IMR-90 (cell line): Measurements from ENCODE around the gene FBXW11. TPM values are rescaled to one million over a fixed set of nuclear protein-coding genes. Genes with fewer than 3 reads are reported as not detected.

Source experiments
- ATAC-seq: fragments of 200-7000 bp; cut with Tn5 transposase; 2 replicates; pipeline ENCODE4 v1.9.1; 2020; ENCODE audit warnings: low read depth, mild to moderate bottlenecking, moderate library complexity
- BruUV-seq: library from RNA; stranded (reverse); fragments of 400-500 nt; replicated peaks from 2 replicates; lab custom pipeline; 2021; lab: Mats Ljungman, UMichigan
- CTCF ChIA-PET: fragments of 300-600 bp; formaldehyde crosslinking; extraction: SDS; loops from one replicate; lab custom pipeline; 2021; ENCODE audit warnings: antibody characterized with exemption; lab: Yijun Ruan, JAX
- POLR2A ChIA-PET: fragments of 300-600 bp; sonication (Branson Sonifier 250); formaldehyde crosslinking; loops from one replicate; lab custom pipeline; 2022; ENCODE audit warnings: antibody characterized with exemption; ENCODE audit not compliant: unreplicated experiment; lab: Charles Lee
- DNase-seq: peaks from one replicate; pipeline ENCODE4 v3.0.0; 2013
- H2AFZ ChIP-seq: replicated peaks from 2 replicates; pipeline ENCODE3; 2013; ENCODE audit warnings: low read length, mild to moderate bottlenecking; ENCODE audit not compliant: poor library complexity
- H2AK5ac ChIP-seq: 2 replicates; pipeline ENCODE4 v1.6.1; 2013; ENCODE audit warnings: low read depth, low read length, inconsistent platforms
- H2AK9ac ChIP-seq: replicated peaks from 2 replicates; pipeline ENCODE3; 2013; ENCODE audit warnings: mild to moderate bottlenecking, low read depth, low read length, moderate library complexity; ENCODE audit not compliant: poor library complexity
- H2BK120ac ChIP-seq: 2 replicates; pipeline ENCODE4 v1.6.1; 2013; ENCODE audit warnings: low read depth, low read length, inconsistent platforms
- H2BK15ac ChIP-seq: 3 replicates; pipeline ENCODE4 v1.6.1; 2013; ENCODE audit warnings: low read depth, low read length, inconsistent platforms
- H2BK20ac ChIP-seq: 2 replicates; pipeline ENCODE4 v1.6.1; 2013; ENCODE audit warnings: low read depth, mild to moderate bottlenecking, inconsistent platforms, low read length, moderate library complexity
- H2BK5ac ChIP-seq: 2 replicates; pipeline ENCODE4 v1.6.1; 2013; ENCODE audit warnings: mild to moderate bottlenecking, low read depth, low read length, inconsistent platforms; ENCODE audit not compliant: poor library complexity, severe bottlenecking
- H3K14ac ChIP-seq: replicated peaks from 2 replicates; pipeline ENCODE4 v1.6.1; 2013; ENCODE audit warnings: low read depth, low read length, inconsistent platforms
- H3K18ac ChIP-seq: 2 replicates; pipeline ENCODE4 v1.6.1; 2013; ENCODE audit warnings: low read depth, low read length, control low read depth
- H3K23ac ChIP-seq: 2 replicates; pipeline ENCODE4 v1.6.1; 2013; ENCODE audit warnings: low read depth, low read length, inconsistent platforms
- H3K27ac ChIP-seq: 2 replicates; pipeline ENCODE4 v1.5.1; 2013; ENCODE audit warnings: mild to moderate bottlenecking, control low read depth, low read length; ENCODE audit not compliant: insufficient read depth
- H3K27me3 ChIP-seq: 2 replicates; pipeline ENCODE4 v1.6.1; 2013; ENCODE audit warnings: low read length; ENCODE audit not compliant: control insufficient read depth, insufficient read depth
- H3K36me3 ChIP-seq: 2 replicates; pipeline ENCODE4 v1.6.1; 2013; ENCODE audit warnings: low read length, mixed read lengths; ENCODE audit not compliant: control insufficient read depth, insufficient read depth
- H3K4ac ChIP-seq: 2 replicates; pipeline ENCODE4 v1.6.1; 2013; ENCODE audit warnings: low read depth, low read length, inconsistent platforms
- H3K4me1 ChIP-seq: 2 replicates; pipeline ENCODE4 v1.6.1; 2013; ENCODE audit warnings: low read length, mixed read lengths; ENCODE audit not compliant: control insufficient read depth, insufficient read depth
- H3K4me2 ChIP-seq: 2 replicates; pipeline ENCODE4 v1.6.1; 2013; ENCODE audit warnings: low read depth, mild to moderate bottlenecking, control low read depth, low read length, moderate library complexity
- H3K4me3 ChIP-seq: 2 replicates; pipeline ENCODE4 v1.5.1; 2013; ENCODE audit warnings: low read depth, mild to moderate bottlenecking, control low read depth, low read length, moderate library complexity; ENCODE audit not compliant: insufficient read depth
- H3K56ac ChIP-seq: 2 replicates; pipeline ENCODE4 v1.6.1; 2013; ENCODE audit warnings: low read length, inconsistent platforms; ENCODE audit not compliant: insufficient read depth; ENCODE audit errors: extremely low read depth
- H3K79me1 ChIP-seq, 2 experiments: 2 replicates each; pipeline ENCODE4 v1.6.1; 2013; ENCODE audit warnings: low read length in 2 of 2, inconsistent platforms in 1 of 2, low read depth in 1 of 2
- H3K9ac ChIP-seq: 2 replicates; pipeline ENCODE4 v1.6.1; 2013; ENCODE audit warnings: low read depth, low read length, control low read depth
- H3K9me1 ChIP-seq: 2 replicates; pipeline ENCODE4 v1.6.1; 2013; ENCODE audit warnings: low read length, inconsistent platforms; ENCODE audit not compliant: insufficient read depth
- H3K9me3 ChIP-seq: 2 replicates; pipeline ENCODE4 v1.6.1; 2013; ENCODE audit warnings: low read length; ENCODE audit not compliant: control insufficient read depth, insufficient read depth
- H4K20me1 ChIP-seq: 2 replicates; pipeline ENCODE4 v1.6.1; 2013; ENCODE audit warnings: low read length, inconsistent platforms; ENCODE audit not compliant: insufficient read depth
- H4K5ac ChIP-seq: 2 replicates; pipeline ENCODE4 v1.6.1; 2013; ENCODE audit warnings: mild to moderate bottlenecking, low read depth, low read length, control low read depth
- H4K8ac ChIP-seq, 2 experiments: 2 replicates each; pipeline ENCODE4 v1.6.1; 2013; ENCODE audit warnings: low read depth in 2 of 2, low read length in 2 of 2, control low read depth in 1 of 2, inconsistent platforms in 1 of 2
- H4K91ac ChIP-seq: 2 replicates; pipeline ENCODE4 v1.6.1; 2013; ENCODE audit warnings: low read depth, low read length, inconsistent platforms; ENCODE audit not compliant: insufficient read depth
- BHLHE40 ChIP-seq: fragments of 150-350 bp; IDR thresholded peaks from 2 replicates; pipeline ENCODE4 v1.6.1; 2016; ENCODE audit warnings: mild to moderate bottlenecking, low read depth, low read length
- CEBPB ChIP-seq: IDR thresholded peaks from 2 replicates; pipeline ENCODE4 v1.6.1; 2012; ENCODE audit warnings: low read depth, low read length, improper control_type of control experiment
- CHD1 ChIP-seq: IDR thresholded peaks from 2 replicates; pipeline ENCODE4 v1.6.1; 2012; ENCODE audit warnings: low read depth, low read length, improper control_type of control experiment
- FOS ChIP-seq: fragments of 150-350 bp; IDR thresholded peaks from 2 replicates; pipeline ENCODE4 v1.6.1; 2016; ENCODE audit warnings: low read depth, low read length
- MAFK ChIP-seq: IDR thresholded peaks from 2 replicates; pipeline ENCODE4 v1.6.1; 2012; ENCODE audit warnings: low read depth, low read length, improper control_type of control experiment
- MXI1 ChIP-seq: IDR thresholded peaks from 2 replicates; pipeline ENCODE4 v1.6.1; 2012; ENCODE audit warnings: low read depth, mild to moderate bottlenecking, low read length, moderate library complexity, borderline replicate concordance
- NFE2L2 ChIP-seq: fragments of 150-350 bp; IDR thresholded peaks from 2 replicates; pipeline ENCODE4 v1.6.1; 2016; ENCODE audit warnings: low read depth, mild to moderate bottlenecking, low read length
- POLR2A ChIP-seq: IDR thresholded peaks from 2 replicates; pipeline ENCODE4 v1.6.1; 2012; ENCODE audit warnings: mild to moderate bottlenecking, low read depth, low read length
- RAD21 ChIP-seq: IDR thresholded peaks from 2 replicates; pipeline ENCODE4 v1.6.1; 2012; ENCODE audit warnings: low read length, improper control_type of control experiment
- RCOR1 ChIP-seq: IDR thresholded peaks from 2 replicates; pipeline ENCODE4 v1.6.1; 2012; ENCODE audit warnings: mild to moderate bottlenecking, low read length, improper control_type of control experiment; ENCODE audit not compliant: insufficient replicate concordance
- RFX5 ChIP-seq: IDR thresholded peaks from 2 replicates; pipeline ENCODE4 v1.8.0; 2012; ENCODE audit warnings: low read depth, mild to moderate bottlenecking, low read length, moderate library complexity
- SMC3 ChIP-seq: fragments of 150-350 bp; IDR thresholded peaks from 2 replicates; pipeline ENCODE4 v1.6.1; 2016; ENCODE audit warnings: low read depth, mild to moderate bottlenecking, antibody characterized with exemption, low read length, moderate library complexity
- WGBS, 2 experiments: methylation state at CpG; one replicate each; pipeline versions ENCODE4 v1.1.5 to v1.1.7; 2013; ENCODE audit warnings: missing lambda C conversion rate in 2 of 2; ENCODE audit not compliant: insufficient read length in 1 of 2; ENCODE audit errors: extremely low coverage in 2 of 2; 5-methylcytosine and 5-hydroxymethylcytosine counted together
- dilution Hi-C: fragments of 300-500 bp; cut with HindIII; formaldehyde crosslinking; loops from one replicate; pipeline ENCODE4 v1.14.3; 2018; ENCODE audit warnings: low sequenced_read_pairs; ENCODE audit not compliant: unreplicated experiment
- in situ Hi-C: fragments of 300-500 bp; cut with MboI; formaldehyde crosslinking; loops from 3 replicates; pipeline ENCODE4 v1.14.3; 2019; ENCODE audit warnings: low sequenced_read_pairs, inconsistent platforms, mixed read lengths
- intact Hi-C: fragments of 100-400 bp; cut with micrococcal nuclease; formaldehyde crosslinking; loops from 2 replicates; pipeline ENCODE4 v1.10.0; 2022
- polyA plus RNA-seq, 3 experiments: library from polyadenylated mRNA; depleted of rRNA; stranded (reverse); fragments of >200 nt; gene quantifications; 2 replicates each; pipeline ENCODE4 v1.2.3, GENCODE V29; 2012; ENCODE audit warnings: low replicate concordance in 1 of 3
- total RNA-seq: library from RNA; depleted of rRNA; stranded (reverse); fragments of >200 nt; gene quantifications from 2 replicates; pipeline ENCODE4 v1.2.3, GENCODE V29; 2012
- TF ChIP-seq, protein P1 (sequence below): fragments of 150-350 bp; IDR thresholded peaks from 2 replicates; pipeline ENCODE4 v1.6.1; 2017; ENCODE audit warnings: mild to moderate bottlenecking, antibody characterized with exemption, low read length, low read depth
- TF ChIP-seq, protein P2 (sequence below): conservative IDR thresholded peaks from 2 replicates; pipeline ENCODE4 v1.5.1; 2012; ENCODE audit warnings: mild to moderate bottlenecking, low read depth, low read length, improper control_type of control experiment

Gene FBXW11
- total and polyA plus RNA-seq, 2 of the 4 experiments (the other 2 are of a cell fraction): 34.3 to 97.1 TPM

GRCh38 chr5:171906703-171907590, 99.5 kb downstream of the FBXW11 start (continued):
- TF ChIP-seq, protein P1, sequence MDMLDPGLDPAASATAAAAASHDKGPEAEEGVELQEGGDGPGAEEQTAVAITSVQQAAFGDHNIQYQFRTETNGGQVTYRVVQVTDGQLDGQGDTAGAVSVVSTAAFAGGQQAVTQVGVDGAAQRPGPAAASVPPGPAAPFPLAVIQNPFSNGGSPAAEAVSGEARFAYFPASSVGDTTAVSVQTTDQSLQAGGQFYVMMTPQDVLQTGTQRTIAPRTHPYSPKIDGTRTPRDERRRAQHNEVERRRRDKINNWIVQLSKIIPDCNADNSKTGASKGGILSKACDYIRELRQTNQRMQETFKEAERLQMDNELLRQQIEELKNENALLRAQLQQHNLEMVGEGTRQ: no peak
- TF ChIP-seq NFE2L2: no peak

GRCh38 chr5:171906066-171906570, 100.3 kb downstream of the FBXW11 start:
- Histone ChIP-seq H3K14ac (no peak overlapping the region), H3K9ac (no peak overlapping the region), H3K4me1 (no peaks in the 10 kb centered on the region), H3K79me1 (peaks cover 34 to 58% of the 10 kb centered on the region in 2 experiments), H3K27ac (no peak overlapping the region), H3K56ac (no peak overlapping the region), H2AK9ac (no peak overlapping the region), H3K4ac (no peak overlapping the region), H2BK15ac (no peak overlapping the region), H4K20me1 (peaks cover 54% of the 10 kb centered on the region), H2AFZ (no peak overlapping the region), H4K91ac (no peak overlapping the region), H3K4me3 (no peak overlapping the region), H3K18ac (no peak overlapping the region), H4K5ac (no peak overlapping the region), H3K9me3 (no peaks in the 10 kb centered on the region), H2BK20ac (no peak overlapping the region), H2BK5ac (no peak overlapping the region), H4K8ac (no peak overlapping the region), H3K23ac (no peak overlapping the region), H3K27me3 (no peaks in the 10 kb centered on the region), H2AK5ac (no peak overlapping the region), H3K9me1 (no peaks in the 10 kb centered on the region; the same call in 1 of the 2 replicates), H2BK120ac (no peak overlapping the region), H3K36me3 (peaks cover 5% of the 10 kb centered on the region; the same call in 1 of the 2 replicates), H3K4me2 (no peak overlapping the region)
- DNase-seq (no peak), ATAC-seq (no peak)
- 50% methylated on average over 2 of the region's 4 CpGs; no CpG with 5 or more reads in 1 of the 2 experiments for WGBS, 2 experiments
- POLR2A ChIA-PET: no interaction called here
- in situ Hi-C loops: loop anchor here (5.0 kb wide), 1 partner anchor 489 kb away; the partner anchor contains the start of gene FGF18
- no peak for TF ChIP-seq CHD1
- TF ChIP-seq BHLHE40: no peak
- no peak for TF ChIP-seq NFE2L2
- TF ChIP-seq MAFK: no peak
- TF ChIP-seq POLR2A: no peak
- TF ChIP-seq MXI1: no peak
- no peak for TF ChIP-seq CEBPB
- TF ChIP-seq, protein P2, sequence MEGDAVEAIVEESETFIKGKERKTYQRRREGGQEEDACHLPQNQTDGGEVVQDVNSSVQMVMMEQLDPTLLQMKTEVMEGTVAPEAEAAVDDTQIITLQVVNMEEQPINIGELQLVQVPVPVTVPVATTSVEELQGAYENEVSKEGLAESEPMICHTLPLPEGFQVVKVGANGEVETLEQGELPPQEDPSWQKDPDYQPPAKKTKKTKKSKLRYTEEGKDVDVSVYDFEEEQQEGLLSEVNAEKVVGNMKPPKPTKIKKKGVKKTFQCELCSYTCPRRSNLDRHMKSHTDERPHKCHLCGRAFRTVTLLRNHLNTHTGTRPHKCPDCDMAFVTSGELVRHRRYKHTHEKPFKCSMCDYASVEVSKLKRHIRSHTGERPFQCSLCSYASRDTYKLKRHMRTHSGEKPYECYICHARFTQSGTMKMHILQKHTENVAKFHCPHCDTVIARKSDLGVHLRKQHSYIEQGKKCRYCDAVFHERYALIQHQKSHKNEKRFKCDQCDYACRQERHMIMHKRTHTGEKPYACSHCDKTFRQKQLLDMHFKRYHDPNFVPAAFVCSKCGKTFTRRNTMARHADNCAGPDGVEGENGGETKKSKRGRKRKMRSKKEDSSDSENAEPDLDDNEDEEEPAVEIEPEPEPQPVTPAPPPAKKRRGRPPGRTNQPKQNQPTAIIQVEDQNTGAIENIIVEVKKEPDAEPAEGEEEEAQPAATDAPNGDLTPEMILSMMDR: no peak
- TF ChIP-seq SMC3: no peak
- TF ChIP-seq RFX5: no peak
- TF ChIP-seq RAD21: no peak
- no peak for TF ChIP-seq FOS
- TF ChIP-seq RCOR1: no peak
- dilution Hi-C loops: no loop called here
- intact Hi-C loops: loop anchor here (5.0 kb wide), 1 partner anchor 424 kb away; no protein-coding TSS in a partner anchor
- BruUV-seq: no TSS peak
- CTCF ChIA-PET: interaction anchor here (0.6 to 1.0 kb wide), 2 partner anchors 153 to 487 kb away, joined by 3 read pairs; partner anchors contain the start of gene FGF18
